NCI-H1105 (cell line): ENCODE data around the gene ZNF746.
"Not testable (repeated sequence)": the region's sequence is repeated elsewhere in the genome, so short reads cannot be mapped to it uniquely, and the experiment has no call there.

Experiments used
- DNase-seq: peaks from one replicate; lab custom pipeline; 2025; lab: John Stamatoyannopoulos, UW

ZNF746 gene

DNA sequence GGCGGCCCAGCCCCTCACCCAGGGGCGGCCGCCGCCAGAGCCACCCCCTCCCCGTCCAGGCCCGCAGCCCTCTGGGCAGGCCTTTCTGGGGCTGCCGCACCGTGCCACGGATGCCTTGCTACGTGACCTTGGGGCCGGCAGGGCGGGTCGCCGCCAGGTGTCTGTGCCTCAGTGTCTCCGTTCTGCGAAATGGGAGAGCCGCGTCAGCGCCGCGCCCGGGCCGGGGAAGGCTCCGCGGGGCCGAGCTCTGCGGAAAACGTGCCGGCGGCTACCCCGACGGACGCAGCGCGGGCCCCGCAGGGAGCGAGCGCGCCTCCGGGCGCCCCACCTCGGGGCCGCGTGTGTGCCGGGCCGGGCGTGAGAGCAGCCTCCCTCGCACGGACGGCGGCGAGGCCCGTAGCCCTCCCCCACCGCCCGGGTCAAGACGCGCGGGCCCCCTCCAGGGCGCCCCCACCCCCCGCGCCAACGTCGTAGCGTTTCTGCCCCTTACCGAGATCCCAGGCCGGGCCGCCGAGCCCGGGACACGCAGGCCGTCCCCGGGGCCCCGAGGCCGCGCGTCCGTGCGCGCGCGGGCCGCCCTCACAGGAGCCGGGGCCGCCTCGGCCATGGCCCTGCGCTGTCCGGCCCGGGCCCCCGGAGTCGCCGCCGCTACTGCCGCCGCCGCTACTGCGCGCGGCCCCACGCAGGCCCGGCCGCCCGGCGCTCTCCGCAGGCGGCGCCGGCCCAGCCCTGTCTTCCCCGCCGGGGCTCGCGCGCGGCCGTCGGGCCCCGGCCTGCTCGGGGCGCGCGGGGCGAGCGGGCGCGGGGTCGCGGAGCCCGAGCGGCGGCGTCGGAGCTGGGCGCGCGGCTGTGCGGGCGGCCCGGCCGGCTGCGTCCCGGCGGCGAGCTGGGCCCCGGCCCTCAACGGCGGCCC lies 37.8 kb downstream of the ZNF746 start:
- no peak for DNase-seq

DNA sequence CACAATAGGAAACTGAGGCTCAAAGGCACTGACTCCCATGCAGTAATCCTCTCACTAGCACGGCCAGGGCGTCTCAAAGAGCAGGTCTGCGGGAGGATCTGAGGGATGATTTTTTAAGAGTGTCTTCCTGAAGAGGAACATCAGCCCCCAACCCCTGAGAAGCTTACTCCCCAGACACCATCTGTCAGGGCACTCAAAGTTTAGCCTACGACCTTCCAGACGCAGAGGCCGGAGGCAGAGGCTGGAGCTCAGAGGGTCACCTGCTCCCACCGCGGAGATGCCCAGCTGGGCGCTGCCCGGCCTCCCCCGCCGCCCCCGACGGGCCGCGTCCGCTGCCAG lies 38.4 kb downstream of the ZNF746 start:
- no peak for DNase-seq

DNA sequence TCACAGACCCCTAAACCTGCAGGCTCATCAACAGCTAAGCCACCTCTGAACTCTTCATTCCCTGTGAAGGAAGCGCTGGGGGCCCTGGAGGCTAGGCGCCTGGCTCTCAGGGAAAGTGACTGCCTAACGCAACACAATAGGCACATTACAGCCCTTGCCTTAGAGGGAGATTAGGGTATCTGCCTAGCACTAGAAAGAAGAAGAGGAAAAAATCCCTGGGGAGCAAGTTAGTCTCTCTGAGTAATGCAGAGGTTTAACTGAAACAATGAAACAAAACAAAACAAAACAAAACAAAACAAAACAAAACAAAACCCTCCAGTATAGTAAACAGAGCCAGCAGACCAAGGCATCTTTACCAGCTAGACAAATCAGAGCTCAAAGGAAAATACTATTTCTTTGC lies 39.4 kb downstream of the ZNF746 start:
- DNase-seq: no peak

DNA sequence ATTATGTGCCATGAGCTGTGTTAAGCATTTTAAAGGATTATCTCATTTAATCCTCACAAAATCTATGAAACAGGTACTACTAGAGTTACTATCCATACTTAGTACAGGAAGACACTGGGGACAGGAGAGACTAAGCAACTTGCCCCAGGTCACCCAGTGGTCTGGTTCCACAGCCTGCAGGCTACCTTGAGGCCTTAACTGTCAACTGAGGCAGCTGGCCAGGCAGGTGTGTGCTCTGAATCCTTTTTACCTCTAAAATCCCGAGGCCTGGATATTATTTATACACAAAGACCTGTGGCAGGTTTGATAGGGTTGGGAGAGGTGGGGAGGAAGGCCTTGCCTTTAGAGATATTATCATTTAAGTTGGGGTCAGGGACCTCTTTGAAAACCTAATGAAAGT lies 39.8 kb downstream of the ZNF746 start:
- DNase-seq: no peak

DNA sequence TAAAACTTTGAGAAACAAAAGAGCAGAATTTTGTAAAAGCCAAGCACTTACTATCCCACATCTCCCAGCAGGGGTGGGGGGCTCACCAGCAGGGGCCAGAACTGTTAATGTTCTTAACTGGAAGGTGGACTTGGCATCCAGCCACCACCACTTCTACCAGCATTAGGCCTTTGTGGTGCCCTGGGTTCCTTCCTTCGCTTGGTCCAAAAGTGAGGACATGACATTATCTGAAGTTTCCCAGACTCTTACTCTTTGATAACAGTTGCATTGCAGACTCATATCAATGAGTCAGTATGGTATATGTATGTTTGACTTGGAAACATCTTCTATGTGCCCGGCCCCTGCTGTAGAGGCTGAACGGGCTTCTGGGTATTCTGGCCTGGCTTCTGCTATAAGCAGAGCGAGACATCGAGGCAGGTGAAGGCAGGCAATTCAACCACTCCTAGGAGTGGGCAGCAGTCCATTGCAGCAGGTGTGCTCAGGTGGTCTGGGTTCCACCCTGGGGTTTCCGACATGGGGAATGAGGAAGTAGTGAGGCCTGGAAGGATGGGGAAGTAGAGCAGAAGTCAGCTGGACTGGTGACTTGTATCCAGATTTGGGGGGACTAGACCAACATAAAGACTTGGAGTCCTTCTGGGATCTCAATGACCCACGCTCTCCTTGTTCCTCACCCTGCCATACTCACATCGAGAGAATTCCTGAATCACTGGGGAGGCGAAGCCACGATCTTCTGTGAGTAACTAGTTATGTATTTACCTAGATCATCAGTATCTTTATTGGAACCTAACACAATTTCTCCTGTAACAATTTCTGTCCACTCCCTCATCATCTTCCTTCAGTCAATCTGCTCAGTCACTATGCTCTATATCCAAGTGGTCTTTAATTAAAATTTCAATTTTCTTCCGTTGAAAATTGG lies 40.8 kb downstream of the ZNF746 start:
- DNase-seq: no peak

DNA sequence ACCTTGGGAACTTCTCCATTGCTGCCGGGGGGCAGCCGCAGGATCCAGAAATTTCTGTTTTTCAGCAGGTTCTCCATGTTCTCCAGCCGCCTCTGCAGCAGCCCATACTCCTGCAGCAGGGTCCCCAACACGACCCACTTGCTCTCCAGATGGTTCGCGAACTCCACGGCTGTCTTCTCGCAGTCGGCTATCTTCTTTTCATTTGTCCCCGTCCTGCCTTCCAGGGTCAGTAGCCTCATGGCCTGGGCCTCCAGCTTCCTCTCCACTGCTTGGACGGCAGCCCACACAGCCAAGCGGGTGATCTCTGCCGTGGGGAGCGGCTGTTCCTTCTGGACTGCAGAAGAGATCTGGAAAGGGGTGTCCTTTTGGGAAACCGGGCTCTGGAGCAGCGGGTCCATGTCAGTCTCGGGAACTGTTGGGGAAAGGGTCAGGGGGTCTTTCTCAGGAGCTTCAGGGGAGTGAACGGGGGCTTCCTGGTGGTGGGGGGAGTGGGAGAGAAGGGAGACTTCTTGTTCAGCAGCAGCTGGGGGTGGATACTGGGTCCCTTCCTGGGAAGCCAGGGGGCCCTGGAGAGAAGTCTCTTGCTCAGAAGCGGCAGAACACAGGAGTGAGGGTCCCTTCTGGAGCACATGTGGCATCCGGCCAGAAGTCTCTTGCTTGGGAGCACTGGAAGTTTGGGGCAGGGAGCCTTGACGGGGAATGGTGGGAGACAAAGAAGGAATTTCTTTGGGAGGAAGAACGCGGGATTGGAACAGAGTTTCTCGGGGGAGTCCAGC lies 42.2 kb downstream of the ZNF746 start:
- DNase-seq: no peak

DNA sequence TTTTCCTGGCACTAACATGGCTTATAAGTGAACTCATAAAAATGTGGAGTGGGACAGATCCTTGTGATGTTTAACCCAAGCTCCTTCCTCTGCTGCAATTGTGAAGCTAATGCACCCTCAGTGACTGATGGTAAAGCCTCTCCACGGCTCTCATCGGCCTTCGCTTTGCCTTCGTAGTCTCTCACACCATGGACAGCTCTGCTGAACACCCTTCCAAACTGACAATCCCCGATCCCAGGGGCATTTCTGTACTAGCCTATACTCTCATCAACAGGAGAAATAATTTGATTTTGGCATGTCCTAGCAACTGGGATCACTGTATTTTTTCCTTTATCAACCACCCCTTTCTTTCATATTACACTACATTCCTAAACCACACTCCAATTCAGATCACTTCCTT lies 42.9 kb downstream of the ZNF746 start:
- DNase-seq: no peak

DNA sequence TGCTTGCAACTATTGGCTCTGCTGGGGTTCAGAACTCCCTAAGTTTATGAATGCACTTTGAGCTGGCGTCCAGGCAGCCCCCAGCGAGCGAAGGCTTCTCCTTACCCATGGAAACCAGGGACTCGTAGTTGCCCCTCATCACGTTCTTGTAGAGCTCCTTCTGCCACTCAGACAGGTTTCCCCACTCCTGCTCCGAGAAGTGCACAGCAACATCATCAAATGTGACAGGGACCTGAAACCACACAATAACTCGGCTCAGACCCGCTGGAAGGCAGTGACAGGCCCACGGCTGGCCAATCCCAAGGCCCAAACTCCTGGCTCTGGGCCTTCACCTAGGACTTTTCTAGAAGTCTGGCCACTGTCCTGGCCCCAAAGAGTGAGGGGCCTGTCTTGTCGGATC lies 43.6 kb downstream of the ZNF746 start:
- no peak for DNase-seq

DNA sequence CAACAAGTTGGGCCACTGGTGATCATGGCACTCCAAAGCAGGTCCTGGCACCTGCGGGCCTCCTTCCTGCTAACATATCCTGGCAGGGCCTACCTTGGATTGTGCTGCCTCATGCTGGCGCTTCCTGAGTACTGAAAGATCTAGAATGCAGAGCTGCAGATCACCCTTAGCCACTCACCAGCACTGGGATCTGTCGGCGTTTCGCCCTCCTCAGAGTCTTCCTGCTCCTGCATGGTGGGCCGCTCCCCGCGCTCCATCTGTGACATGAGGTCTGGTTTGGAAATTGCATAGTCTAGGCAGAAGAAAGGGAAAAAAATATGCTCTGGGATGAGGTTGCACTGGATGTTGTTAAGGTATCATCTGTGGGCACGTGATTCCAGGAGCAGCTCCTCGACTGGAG lies 46.8 kb downstream of the ZNF746 start:
- no peak for DNase-seq

DNA sequence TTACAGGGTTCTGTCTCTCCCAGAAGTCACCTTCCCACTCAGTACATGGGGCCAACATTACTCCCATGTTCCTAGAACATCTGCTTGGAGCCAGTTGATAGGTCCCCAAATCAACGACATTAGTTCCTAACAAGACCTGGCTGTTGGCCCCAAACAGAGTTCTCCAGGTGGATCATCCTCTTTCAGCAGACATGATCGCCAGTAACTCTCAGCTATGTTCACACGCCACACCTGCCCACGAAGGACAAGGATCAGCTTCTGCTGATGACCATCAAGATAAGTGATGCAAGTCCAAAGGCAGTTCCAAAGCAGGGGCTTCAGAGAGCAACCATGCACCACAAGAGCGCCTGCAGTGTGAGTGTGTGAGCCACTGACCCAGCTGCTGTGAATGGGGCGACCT lies 47.7 kb downstream of the ZNF746 start:
- no peak for DNase-seq

DNA sequence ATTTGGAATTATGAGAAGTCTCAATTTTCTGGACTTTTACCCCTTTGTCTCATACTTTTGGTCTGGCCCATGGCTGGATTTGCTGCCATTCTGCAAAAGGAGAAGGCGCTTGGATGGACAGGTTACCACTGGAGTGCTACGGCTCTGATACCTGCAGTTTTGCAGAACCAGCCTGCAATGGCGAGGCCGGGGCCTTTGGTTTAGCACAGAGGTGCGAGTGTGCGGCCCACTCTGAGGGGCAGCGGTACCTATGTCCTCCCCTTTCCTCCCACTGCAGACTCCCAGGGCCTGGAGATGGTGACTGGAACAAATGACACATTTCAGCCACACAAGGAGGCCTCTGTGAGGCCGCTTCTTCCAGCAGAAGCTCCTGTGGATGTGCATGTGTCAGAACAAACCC lies 48.6 kb downstream of the ZNF746 start:
- no peak for DNase-seq

DNA sequence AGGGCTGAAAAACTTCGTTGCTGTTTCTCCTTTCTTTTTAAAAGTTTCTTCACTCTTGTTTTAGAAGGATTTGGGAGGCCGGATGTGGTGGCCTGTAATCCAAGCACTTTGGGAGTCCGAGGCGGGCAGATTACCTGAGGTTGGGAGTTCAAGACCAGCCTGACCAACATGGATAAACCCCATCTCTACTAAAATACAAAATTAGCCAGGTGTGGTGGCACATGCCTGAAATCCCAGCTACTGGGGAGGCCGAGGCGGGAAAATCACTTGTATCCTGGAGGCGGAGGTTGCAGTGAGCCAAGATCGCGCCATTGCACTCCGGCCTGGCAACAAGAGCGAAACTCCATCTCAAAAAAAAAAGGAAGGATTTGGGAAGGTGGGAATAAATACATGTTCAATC lies 51.6 kb downstream of the ZNF746 start:
- DNase-seq: not testable (repeated sequence)

DNA sequence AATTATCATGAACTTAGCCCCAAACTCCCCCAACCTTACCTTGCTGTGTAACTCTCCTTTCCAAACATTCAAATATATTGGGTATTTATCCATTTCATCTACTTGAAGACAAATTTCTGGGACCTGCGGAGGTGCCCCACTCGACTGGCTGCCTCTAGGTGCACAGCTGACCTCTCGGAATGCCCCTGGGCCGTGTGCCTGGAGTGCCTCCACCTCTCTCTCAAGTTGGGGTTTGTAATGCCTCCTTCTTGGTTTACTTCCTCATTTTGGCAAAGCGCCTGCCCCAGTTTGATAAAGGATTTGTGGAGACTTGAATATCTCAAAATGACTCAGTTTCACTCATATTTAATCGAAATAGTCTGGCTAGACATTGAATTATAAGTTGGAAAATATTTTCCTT lies 53.3 kb downstream of the ZNF746 start:
- DNase-seq: no peak

DNA sequence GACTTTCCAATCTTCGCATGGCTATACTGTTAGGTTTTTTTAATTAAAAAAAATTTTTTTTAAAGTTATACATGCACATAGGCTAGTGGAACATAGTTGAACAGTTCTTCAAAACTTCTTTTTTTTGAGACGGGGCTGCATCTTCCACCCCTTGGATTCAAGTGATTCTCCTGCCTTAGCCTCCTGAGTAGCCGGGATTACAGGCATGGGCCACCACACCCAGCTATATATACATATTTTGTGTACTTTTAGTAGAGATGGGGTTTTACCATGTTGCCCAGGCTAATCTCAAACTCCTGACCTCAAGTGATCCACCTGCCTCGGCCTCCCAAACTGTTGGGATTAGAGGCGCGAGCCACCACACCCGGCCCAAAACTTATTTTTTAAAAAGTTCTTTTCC lies 54.1 kb downstream of the ZNF746 start:
- no peak for DNase-seq

DNA sequence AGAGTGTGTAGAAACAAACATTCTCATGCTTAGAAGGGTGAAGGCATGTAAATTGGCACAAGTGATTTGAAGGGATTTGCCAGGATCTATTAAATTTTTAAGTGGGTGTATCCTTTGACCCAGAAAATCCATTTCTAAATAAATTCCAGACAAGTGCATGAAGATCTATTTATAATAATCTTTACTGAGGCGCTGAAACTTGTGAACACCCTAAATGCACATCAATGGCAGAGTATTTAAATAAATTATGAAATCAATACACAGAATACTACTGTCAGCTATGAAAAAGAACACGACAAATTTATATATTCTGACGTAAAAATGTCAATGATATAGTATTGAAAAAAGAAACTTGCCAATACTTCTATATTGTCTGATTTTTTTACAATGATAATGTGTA lies 54.7 kb downstream of the ZNF746 start:
- no peak for DNase-seq

DNA sequence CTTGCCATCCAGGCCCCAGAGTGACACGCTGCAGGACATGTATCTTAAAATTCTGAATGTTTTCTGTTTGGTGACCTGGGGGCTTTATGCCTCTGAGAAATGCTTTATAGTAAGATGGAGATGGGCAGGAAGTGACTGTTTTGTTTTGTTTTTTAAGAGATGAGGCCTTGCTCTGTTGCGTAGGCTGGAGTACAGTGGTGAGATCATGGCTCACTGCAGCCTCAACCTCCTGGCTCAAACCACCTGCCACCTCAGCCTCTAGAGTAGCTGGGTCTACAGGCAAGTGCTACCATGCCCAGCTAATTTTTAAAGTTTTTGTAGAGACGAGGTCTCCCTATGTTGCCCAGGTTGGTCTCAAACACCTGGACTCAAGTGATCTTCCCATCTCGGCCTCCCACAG lies 57.4 kb downstream of the ZNF746 start:
- DNase-seq: no peak

DNA sequence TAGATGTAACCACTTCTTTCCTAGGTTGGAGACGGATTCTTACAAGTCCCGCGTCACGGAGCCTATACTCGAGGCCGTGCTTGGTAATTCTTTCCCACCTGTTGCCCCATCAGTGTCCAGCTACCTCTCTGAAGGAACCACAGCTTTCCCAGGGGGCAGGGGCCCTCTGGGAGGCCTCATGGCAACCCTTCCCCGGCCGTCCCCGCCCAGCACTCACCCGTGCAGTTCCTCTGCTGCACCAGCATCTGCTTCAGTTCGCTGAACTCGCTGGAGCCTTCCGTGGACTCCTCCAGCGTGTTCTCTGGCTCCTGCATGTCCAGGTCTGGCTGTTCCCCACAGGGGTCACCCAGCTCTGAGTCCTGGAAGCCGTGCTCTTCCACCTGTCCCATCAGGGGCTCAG lies 61.3 kb downstream of the ZNF746 start:
- DNase-seq: no peak

DNA sequence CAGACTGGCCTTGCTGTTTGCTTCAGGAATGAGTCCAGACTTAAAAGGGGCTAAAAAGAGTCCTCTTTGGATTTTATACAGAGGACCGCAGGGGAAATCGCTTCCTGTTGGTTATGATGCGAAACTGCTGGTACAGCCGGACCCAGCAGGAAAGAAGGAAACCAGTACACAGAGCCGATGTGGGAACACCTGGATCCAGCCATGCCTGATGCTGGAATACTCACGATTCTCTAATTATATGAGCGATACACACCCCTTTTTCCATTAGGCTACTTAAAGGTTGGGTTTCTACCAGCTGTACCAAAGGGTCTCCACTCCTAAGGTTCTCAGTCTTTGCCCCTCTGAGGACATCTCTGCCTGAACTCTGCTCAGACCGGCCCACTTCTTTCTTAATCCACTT lies 64.5 kb downstream of the ZNF746 start:
- DNase-seq: no peak

DNA sequence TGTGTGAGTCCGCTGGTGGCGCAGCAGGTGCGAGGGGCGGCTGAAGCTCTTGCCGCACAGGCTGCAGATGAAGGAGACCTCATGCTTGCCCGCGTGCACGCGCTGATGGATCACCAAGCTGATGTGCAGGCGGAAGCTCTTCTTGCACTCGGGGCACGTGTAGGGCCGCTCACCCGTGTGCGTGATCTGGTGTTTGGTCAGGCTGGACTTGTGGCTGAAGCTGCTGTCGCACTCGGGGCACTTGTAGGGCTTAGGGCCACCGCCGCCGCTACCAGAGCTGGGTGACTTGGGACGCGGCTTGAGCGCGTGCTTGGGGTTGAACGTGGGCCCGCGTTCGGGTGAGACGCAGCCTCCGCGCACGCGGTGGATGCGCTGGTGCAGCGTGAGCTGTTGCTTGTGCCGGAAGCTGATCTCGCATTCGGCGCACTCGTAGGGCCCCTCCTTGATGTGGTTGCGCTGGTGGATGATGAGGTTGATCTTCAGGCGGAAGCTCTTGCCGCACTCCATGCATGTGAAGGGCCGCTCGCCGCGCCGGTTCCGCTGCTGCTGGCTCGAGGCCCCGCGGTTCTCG lies 65.4 kb downstream of the ZNF746 start:
- no peak for DNase-seq

DNA sequence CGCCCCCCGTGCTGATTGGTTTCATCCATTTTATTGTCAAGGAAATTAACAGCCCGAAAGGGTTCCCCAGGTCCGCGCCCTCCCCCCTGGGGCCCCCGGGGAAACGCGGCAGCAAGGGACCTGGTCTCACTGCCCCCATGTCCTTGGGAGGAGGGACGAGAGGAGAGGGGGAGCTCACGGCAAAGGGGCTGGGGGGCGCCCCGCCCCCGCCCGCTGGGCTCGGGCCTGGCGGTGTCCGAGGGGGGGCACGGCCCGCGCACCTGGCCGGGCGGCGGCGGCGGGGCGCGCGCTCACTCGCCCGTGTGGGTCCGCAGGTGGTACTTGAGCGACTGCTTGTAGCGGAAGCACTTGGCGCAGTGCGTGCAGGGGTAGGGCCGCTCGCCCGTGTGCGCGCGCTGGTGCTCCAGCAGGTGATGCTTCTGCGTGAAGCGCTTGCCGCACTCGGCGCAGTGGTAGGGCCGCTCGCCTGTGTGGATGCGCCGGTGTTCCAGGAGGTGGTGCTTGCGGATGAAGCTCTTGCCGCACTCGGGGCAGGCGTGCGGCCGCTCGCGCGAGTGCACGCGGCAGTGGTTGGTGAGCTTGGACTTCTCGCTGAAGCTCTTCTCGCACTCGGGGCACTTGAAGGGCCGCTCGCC lies 66.0 kb downstream of the ZNF746 start:
- DNase-seq: no peak

DNA sequence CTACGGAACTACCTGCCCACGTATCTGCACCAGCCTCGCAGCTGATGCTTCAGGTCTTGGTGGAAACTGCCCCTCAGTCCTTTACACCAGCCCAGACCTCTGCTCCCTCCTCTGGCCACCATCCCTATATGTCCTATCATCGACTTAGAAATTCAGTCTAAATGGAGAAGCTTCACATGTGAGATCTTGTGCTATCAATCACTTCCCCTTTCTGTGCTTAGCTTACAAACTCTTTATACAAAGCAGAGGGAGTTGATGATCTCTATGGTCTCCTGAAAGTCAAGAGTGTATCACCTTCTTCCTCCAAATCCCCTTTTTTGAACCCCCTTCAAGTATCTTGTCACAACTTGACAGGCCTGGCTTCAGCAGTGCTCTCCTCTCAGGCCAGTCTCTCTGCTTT lies 67.4 kb downstream of the ZNF746 start:
- DNase-seq: no peak

DNA sequence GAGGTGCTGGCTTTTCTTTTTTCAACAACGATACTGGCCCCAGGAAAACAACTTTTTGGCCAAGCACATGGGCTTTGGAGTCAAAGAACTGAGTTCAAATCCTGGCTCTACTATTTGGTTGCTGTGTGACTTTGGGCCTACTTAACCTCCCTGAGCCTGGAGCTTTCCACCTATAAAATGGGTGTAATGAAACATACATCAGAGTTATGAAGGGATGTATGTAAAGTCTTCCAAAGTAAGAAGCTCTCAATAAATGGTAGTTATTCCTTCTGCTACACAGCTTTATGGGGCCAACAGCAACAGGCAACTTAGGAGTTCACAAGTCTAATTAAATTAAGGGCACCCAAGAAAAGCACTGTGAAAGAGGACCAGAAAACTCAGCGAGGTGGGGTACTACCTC lies 69.7 kb downstream of the ZNF746 start:
- no peak for DNase-seq
